PC-9 (cell line): ENCODE measurements around the gene ACVR1. TPM values are rescaled to one million over a fixed set of nuclear protein-coding genes. Genes with fewer than 3 reads are reported as not detected.
A peak's percentile ranks its signal among the peaks of the same experiment; 100 is the strongest.

Experiments used
- BruUV-seq: library from RNA; stranded (reverse); fragments of 400-500 nt; replicated peaks from 2 replicates; lab custom pipeline; 2021; lab: Mats Ljungman, UMichigan
- CTCF ChIA-PET: fragments of 300-600 bp; sonication (Branson Sonifier 250); formaldehyde crosslinking; loops from one replicate; lab custom pipeline; 2022; ENCODE audit warnings: antibody characterized with exemption; lab: Charles Lee
- POLR2A ChIA-PET: fragments of 300-600 bp; sonication (Branson Sonifier 250); formaldehyde crosslinking; loops from one replicate; lab custom pipeline; 2022; ENCODE audit warnings: antibody characterized with exemption; ENCODE audit not compliant: unreplicated experiment; lab: Charles Lee
- DNase-seq, 2 experiments: peaks; one replicate each; pipeline versions ENCODE4 v3.0.0 to v3.0.0-alpha.2; 2015 to 2022; ENCODE audit warnings: mixed read lengths in 1 of 2
- H2AFZ ChIP-seq: fragments of 200-600 bp; sonication (generic); 2 replicates; pipeline ENCODE4 v1.8.1; 2017; ENCODE audit warnings: antibody characterized with exemption
- H3F3A ChIP-seq: fragments of 200-600 bp; sonication (generic); 2 replicates; pipeline ENCODE4 v1.8.1; 2017; ENCODE audit warnings: antibody characterized with exemption, mild to moderate bottlenecking, low read depth; ENCODE audit not compliant: insufficient read depth
- H3K27ac ChIP-seq: fragments of 200-600 bp; sonication (generic); 2 replicates; pipeline ENCODE4 v1.6.1; 2016; ENCODE audit warnings: mixed run types
- H3K27me3 ChIP-seq: fragments of 200-600 bp; sonication (generic); 2 replicates; pipeline ENCODE4 v1.6.1; 2016; ENCODE audit warnings: low read depth, mixed run types; ENCODE audit not compliant: insufficient read depth
- H3K36me3 ChIP-seq: fragments of 200-600 bp; sonication (generic); 2 replicates; pipeline ENCODE4 v1.6.1; 2016; ENCODE audit warnings: low read depth, mixed run types
- H3K4me1 ChIP-seq: fragments of 200-600 bp; sonication (generic); replicated peaks from 2 replicates; pipeline ENCODE4 v1.6.1; 2016; ENCODE audit warnings: mixed run types; ENCODE audit not compliant: insufficient read depth
- H3K4me2 ChIP-seq: fragments of 200-600 bp; sonication (generic); 2 replicates; pipeline ENCODE4 v1.6.1; 2017; ENCODE audit warnings: mixed run types
- H3K4me3 ChIP-seq: fragments of 200-600 bp; sonication (generic); 2 replicates; pipeline ENCODE4 v1.6.1; 2016; ENCODE audit warnings: mixed run types
- H3K79me2 ChIP-seq: fragments of 200-600 bp; sonication (generic); 2 replicates; pipeline ENCODE4 v1.6.1; 2017; ENCODE audit warnings: low read depth, mixed run types
- H3K9me2 ChIP-seq: fragments of 200-600 bp; sonication (generic); 2 replicates; pipeline ENCODE4 v1.8.1; 2017; ENCODE audit warnings: mild to moderate bottlenecking; ENCODE audit not compliant: insufficient read depth
- H3K9me3 ChIP-seq: fragments of 200-600 bp; sonication (generic); 2 replicates; pipeline ENCODE4 v1.8.1; 2016; ENCODE audit warnings: low read depth; ENCODE audit not compliant: insufficient read depth
- H4K20me1 ChIP-seq: fragments of 200-600 bp; sonication (generic); 2 replicates; pipeline ENCODE4 v1.8.1; 2017; ENCODE audit not compliant: insufficient read depth
- EZH2 ChIP-seq: fragments of 200-600 bp; sonication (generic); IDR thresholded peaks from 2 replicates; pipeline ENCODE4 v1.8.0; 2017; ENCODE audit warnings: antibody characterized with exemption, low read depth
- intact Hi-C: fragments of 100-400 bp; cut with micrococcal nuclease; formaldehyde crosslinking; loops from one replicate; pipeline ENCODE4 v1.10.0; 2022; ENCODE audit not compliant: unreplicated experiment
- total RNA-seq: library from RNA; stranded (reverse); gene quantifications from 2 replicates; pipeline ENCODE4 v1.2.3, GENCODE V29; 2021
- TF ChIP-seq, protein P1 (sequence below): fragments of 200-600 bp; sonication (generic); conservative IDR thresholded peaks from 2 replicates; pipeline ENCODE4 v1.6.1; 2017; ENCODE audit warnings: mixed run types, antibody characterized with exemption, mild to moderate bottlenecking, moderate library complexity

ACVR1 gene
- total RNA-seq, 1 experiment from 2014 or later: 8.9 TPM

- Histone ChIP-seq H3K4me3 (no peak overlapping the region), H3K36me3 (no peaks in the 10 kb centered on the region), H3K27ac (no peak overlapping the region), H3K9me2 (no peaks in the 10 kb centered on the region), H3K27me3 (no peaks in the 10 kb centered on the region), H3K79me2 (no peaks in the 10 kb centered on the region), H3K4me1 (peaks cover 19% of the 10 kb centered on the region), H3K9me3 (no peaks in the 10 kb centered on the region), H3K4me2 (no peak overlapping the region), H4K20me1 (no peaks in the 10 kb centered on the region), H3F3A (no peaks in the 10 kb centered on the region), H2AFZ (no peak overlapping the region)
- no peak for DNase-seq
- intact Hi-C loops: no loop called here
- TF ChIP-seq EZH2: no peak
- TF ChIP-seq, protein P1, sequence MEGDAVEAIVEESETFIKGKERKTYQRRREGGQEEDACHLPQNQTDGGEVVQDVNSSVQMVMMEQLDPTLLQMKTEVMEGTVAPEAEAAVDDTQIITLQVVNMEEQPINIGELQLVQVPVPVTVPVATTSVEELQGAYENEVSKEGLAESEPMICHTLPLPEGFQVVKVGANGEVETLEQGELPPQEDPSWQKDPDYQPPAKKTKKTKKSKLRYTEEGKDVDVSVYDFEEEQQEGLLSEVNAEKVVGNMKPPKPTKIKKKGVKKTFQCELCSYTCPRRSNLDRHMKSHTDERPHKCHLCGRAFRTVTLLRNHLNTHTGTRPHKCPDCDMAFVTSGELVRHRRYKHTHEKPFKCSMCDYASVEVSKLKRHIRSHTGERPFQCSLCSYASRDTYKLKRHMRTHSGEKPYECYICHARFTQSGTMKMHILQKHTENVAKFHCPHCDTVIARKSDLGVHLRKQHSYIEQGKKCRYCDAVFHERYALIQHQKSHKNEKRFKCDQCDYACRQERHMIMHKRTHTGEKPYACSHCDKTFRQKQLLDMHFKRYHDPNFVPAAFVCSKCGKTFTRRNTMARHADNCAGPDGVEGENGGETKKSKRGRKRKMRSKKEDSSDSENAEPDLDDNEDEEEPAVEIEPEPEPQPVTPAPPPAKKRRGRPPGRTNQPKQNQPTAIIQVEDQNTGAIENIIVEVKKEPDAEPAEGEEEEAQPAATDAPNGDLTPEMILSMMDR: no peak
- CTCF ChIA-PET: no interaction called here
- POLR2A ChIA-PET: no interaction called here
- BruUV-seq: no TSS peak
Measured at GRCh38 chr2:157840568-157841156, 35.5 kb downstream of the ACVR1 start.

DNA sequence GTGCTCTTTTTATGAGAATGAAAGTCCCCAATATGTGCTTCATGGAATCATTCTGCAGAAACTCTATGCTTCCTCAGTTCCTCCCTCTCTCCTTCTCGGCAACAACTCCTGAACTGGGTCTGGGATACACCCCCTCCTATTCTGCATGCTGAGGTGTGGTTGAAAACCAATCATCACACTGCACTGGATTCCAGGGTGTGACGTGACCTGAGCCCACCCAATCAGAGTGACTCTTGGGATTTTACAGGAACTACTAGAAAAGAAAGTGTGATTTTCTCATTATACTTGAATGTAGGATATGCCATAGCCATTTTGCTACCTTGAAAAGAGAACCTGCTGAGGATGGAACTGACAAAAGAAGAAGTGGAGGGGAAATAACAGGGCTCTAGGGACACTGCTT lies 36.3 kb downstream of the ACVR1 start:
- no peak overlapping the region for H3K4me3 ChIP-seq
- no peaks in the 10 kb centered on the region for H3F3A ChIP-seq
- H3K4me2 ChIP-seq: no peak overlapping the region
- intact Hi-C loops: loop anchor here (2.0 kb wide), 1 partner anchor 25 kb away; no protein-coding TSS in a partner anchor
- H3K9me2 ChIP-seq: no peaks in the 10 kb centered on the region
- H3K27ac ChIP-seq: no peak overlapping the region
- no peaks in the 10 kb centered on the region for H3K27me3 ChIP-seq
- CTCF ChIA-PET: interaction anchor here (0.6 kb wide), 1 partner anchor 17 kb away, joined by 5 read pairs; no protein-coding TSS in a partner anchor
- H4K20me1 ChIP-seq: no peaks in the 10 kb centered on the region
- TF ChIP-seq, protein P1: no peak
- no peak for TF ChIP-seq EZH2
- no peaks in the 10 kb centered on the region for H3K79me2 ChIP-seq
- POLR2A ChIA-PET: no interaction called here
- no peaks in the 10 kb centered on the region for H3K9me3 ChIP-seq
- H3K4me1 ChIP-seq: peaks cover 19% of the 10 kb centered on the region
- H2AFZ ChIP-seq: no peak overlapping the region
- DNase-seq: no peak
- no peaks in the 10 kb centered on the region for H3K36me3 ChIP-seq
- no TSS peak for BruUV-seq

DNA sequence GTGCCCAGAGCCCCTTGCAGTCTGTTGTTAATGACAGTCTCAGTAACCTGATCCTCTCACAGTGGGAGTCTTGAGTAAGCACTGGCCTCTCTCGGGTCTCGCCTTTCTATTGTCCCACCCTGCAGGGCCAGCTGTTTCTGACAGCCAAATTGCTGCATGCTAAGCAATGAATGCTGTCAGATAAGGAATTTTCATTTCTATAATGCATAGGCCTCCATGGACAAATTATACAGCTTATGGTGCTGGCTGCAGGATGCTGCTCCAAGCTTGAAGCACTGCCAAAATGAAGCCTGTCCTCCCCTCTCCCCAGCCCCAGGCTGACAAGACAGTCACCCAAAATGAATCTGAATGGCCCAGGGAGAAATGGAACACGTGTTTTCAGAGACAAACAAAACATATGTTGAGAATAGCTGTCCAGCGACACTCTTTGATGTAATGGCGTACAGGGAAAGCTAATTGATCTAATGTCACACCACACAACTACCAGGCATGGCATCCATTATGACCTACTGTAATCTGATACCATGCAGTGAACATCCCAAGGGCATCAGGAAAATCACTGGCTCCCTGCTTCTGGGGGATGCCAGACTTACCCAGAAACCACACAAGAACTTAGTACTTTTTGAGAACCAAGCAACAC lies 36.8 kb downstream of the ACVR1 start:
- BruUV-seq: no TSS peak
- no peak overlapping the region for H3K4me3 ChIP-seq
- no peaks in the 10 kb centered on the region for H3K9me3 ChIP-seq
- H2AFZ ChIP-seq: no peak overlapping the region
- no peaks in the 10 kb centered on the region for H3F3A ChIP-seq
- no peaks in the 10 kb centered on the region for H3K79me2 ChIP-seq
- H3K27me3 ChIP-seq: no peaks in the 10 kb centered on the region
- DNase-seq: peak; percentile 8 to 39
- no peaks in the 10 kb centered on the region for H4K20me1 ChIP-seq
- ChIA-PET CTCF (interaction anchor here (0.6 kb wide), 1 partner anchor 18 kb away, joined by 5 read pairs; no protein-coding TSS in a partner anchor), POLR2A (no interaction called here)
- H3K4me1 ChIP-seq: peaks cover 19% of the 10 kb centered on the region
- H3K9me2 ChIP-seq: no peaks in the 10 kb centered on the region
- intact Hi-C loops: loop anchor here (2.0 kb wide), 1 partner anchor 24 kb away; no protein-coding TSS in a partner anchor
- peak overlapping the region; percentile 36; the same call in 1 of the 2 replicates for H3K4me2 ChIP-seq
- peak overlapping the region; percentile 44; the same call in 1 of the 2 replicates for H3K27ac ChIP-seq
- no peaks in the 10 kb centered on the region for H3K36me3 ChIP-seq
- TF ChIP-seq, protein P1: no peak
- TF ChIP-seq EZH2: no peak
